Activated naive CD8-positive, alpha-beta T cell treated with anti-CD3 and anti-CD28 coated beads for 36 hours (primary cell): ENCODE results near the gene DNASE1L2. TPM values are rescaled to one million over a fixed set of nuclear protein-coding genes. Genes with fewer than 3 reads are reported as not detected.

Source experiments
- DNase-seq: peaks from one replicate; pipeline ENCODE4 v3.0.0; 2021
- H3K27ac Mint-ChIP-seq: one replicate; pipeline ENCODE4 v1.8.0; 2022; ENCODE audit warnings: mild to moderate bottlenecking, moderate library complexity, mixed read lengths
- H3K27me3 Mint-ChIP-seq: one replicate; pipeline ENCODE4 v1.8.0; 2022; ENCODE audit warnings: mild to moderate bottlenecking, mixed read lengths
- H3K36me3 Mint-ChIP-seq: one replicate; pipeline ENCODE4 v1.8.0; 2021; ENCODE audit warnings: mild to moderate bottlenecking, mixed read lengths
- H3K4me1 Mint-ChIP-seq: one replicate; pipeline ENCODE4 v1.8.0; 2021; ENCODE audit warnings: mixed read lengths
- H3K4me3 Mint-ChIP-seq: one replicate; pipeline ENCODE4 v1.8.0; 2022; ENCODE audit warnings: mild to moderate bottlenecking, moderate library complexity, mixed read lengths
- H3K9me3 Mint-ChIP-seq: one replicate; pipeline ENCODE4 v1.8.0; 2022; ENCODE audit warnings: mixed read lengths
- total RNA-seq, 2 experiments: library from RNA; stranded (reverse); gene quantifications; one replicate each; pipeline ENCODE4 v1.2.3, GENCODE V29; 2021

DNASE1L2 gene, protein sequence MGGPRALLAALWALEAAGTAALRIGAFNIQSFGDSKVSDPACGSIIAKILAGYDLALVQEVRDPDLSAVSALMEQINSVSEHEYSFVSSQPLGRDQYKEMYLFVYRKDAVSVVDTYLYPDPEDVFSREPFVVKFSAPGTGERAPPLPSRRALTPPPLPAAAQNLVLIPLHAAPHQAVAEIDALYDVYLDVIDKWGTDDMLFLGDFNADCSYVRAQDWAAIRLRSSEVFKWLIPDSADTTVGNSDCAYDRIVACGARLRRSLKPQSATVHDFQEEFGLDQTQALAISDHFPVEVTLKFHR
- under 1 TPM; 0.87 to 0.92 TPM for total RNA-seq

DNA sequence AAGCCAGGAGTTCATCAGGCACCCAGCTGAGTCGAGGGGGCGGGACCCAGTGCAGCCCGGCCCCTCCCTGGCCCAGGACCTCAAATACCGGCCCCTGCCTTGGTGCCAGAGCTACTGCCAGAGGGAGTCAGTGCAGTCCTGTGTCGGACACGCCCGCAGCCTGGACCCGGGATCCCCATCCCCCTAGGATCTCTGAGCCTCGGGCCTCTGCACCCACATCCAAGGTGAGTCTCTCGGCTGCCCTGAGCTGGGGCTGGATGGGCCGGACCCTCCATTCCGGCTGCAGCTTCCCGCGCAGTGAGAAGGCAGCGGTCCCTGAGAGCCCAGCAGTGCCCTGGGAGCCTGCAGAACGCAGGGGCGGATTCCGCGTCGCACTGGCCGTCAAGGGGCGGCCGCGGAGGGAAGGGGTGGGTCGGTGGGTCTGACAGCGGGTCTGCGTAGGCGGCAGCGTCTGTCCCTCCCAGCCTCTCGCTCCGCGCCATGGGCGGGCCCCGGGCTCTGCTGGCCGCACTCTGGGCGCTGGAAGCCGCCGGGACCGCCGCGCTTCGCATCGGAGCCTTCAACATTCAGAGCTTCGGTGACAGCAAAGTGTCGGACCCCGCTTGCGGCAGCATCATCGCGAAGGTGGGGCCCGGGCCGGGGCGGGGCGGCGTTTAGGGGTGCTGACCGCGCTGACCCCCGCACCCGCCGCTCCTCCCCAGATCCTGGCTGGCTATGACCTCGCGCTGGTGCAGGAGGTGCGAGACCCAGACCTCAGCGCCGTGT is at the start of gene DNASE1L2:
Gene DNASE1L2, plus strand, starts transcription at position 108 of the 765 bp plus-strand sequence. Its CDS starts 373 bp downstream, at position 481.
- peaks cover 4% of the 10 kb centered on the region for H3K27me3 Mint-ChIP-seq
- H3K36me3 Mint-ChIP-seq: peaks cover 7% of the 10 kb centered on the region
- H3K4me1 Mint-ChIP-seq: no peaks in the 10 kb centered on the region
- H3K4me3 Mint-ChIP-seq: no peak within 1 kb of the TSS
- DNase-seq: no peak
- H3K27ac Mint-ChIP-seq: no peak within 1 kb of the TSS
- H3K9me3 Mint-ChIP-seq: no peaks in the 10 kb centered on the region

DNA sequence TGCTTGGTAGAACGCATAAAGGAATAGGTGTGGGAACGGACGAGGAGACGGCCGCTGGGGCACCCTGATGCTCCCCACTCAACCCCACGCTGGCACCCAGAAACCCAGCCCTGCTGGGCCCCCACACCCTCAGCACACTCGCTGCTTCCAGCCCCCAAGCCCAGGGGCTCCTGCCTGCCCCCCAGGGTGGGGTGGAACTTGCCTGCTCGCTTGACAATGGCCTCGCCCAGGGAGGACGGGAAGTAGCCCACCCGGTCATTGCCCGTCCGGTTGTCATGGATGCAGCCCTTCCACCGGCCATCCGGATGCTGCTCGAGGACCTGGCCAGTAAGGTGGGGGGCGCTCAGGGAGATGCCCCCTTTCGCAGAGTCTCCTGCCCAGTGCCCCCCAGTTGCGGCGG is 49.7 kb upstream of the DNASE1L2 start:
- Mint-ChIP-seq H3K9me3 (no peaks in the 10 kb centered on the region), H3K36me3 (no peaks in the 10 kb centered on the region), H3K27ac (no peak overlapping the region), H3K27me3 (no peaks in the 10 kb centered on the region), H3K4me1 (no peaks in the 10 kb centered on the region), H3K4me3 (no peak overlapping the region)
- DNase-seq: no peak

DNA sequence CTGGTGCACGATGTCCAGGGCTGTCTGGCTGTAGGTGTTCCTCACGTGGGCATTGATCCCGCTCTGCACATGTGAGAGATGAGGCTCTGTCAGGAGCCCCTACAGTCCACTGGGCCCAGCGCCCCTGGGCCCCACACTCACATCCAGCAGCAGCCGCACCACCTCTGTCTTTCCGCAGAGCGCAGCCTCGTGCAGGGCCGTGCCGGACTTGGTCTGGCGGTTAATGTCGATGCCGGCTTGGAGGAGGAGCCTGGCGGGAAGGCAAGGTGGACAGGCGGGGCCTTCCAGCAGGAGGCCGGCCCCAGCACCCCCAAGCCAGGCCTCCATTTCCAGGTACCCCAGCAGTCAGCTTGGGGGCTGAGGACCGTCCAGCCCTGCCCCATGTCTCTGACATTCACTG is 49.0 kb upstream of the DNASE1L2 start:
- Mint-ChIP-seq H3K4me1 (no peaks in the 10 kb centered on the region), H3K27ac (no peak overlapping the region), H3K27me3 (no peaks in the 10 kb centered on the region), H3K9me3 (no peaks in the 10 kb centered on the region), H3K4me3 (no peak overlapping the region), H3K36me3 (no peaks in the 10 kb centered on the region)
- DNase-seq: no peak

DNA sequence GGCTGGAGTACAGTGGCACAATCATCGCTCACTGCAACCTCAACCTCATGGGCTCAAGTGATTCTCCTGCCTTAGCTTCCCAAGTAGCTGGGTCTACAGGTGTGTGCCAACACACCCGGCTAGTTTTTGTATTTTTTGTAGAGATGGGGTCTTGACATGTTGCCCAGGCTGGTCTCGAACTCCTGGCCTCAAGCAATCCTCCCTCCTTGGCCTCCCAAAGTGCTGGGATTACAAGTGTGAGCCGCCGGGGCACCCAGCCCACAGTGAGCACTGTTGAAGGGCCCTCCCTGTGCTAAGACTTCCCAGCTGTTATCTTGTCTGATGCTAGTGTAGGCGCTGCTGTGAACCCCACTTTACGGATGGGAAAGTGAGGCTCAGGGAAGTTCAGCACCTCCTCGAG is 47.8 kb upstream of the DNASE1L2 start:
- H3K9me3 Mint-ChIP-seq: no peaks in the 10 kb centered on the region
- H3K27ac Mint-ChIP-seq: no peak overlapping the region
- H3K4me1 Mint-ChIP-seq: no peaks in the 10 kb centered on the region
- H3K4me3 Mint-ChIP-seq: no peak overlapping the region
- H3K36me3 Mint-ChIP-seq: no peaks in the 10 kb centered on the region
- no peaks in the 10 kb centered on the region for H3K27me3 Mint-ChIP-seq
- DNase-seq: no peak

DNA sequence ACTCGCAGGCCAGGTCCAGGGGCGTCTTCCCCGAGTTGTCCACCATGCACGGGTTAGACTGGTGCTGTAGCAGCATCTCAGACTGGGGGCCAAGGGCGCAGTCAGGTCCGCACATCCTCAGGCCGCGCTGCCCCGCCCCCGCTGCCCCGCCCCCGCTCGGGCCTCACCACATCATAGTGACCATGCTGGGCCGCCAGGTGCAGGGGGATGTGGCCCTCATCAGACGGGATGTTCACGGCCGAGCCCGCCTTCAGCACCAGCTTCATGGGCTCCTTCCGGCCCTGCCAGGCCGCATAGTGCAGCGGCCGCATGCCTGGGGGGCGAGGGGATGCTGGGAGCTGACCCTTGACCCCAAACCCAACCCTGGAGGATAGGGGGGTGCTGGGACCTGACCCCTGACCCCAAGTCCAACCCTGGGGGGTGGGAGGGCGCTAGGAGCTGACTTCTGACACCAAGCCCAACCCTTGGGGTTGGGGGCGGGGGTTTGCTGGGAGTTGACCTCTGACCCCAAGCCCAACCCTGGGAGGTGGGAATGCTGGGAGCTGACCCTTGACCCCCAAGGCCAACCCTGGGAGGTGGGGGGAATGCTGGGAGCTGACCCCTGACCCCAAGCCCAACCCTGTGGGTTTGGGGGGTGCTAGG is 46.9 kb upstream of the DNASE1L2 start:
- Mint-ChIP-seq H3K4me1 (no peaks in the 10 kb centered on the region), H3K27ac (no peak overlapping the region), H3K36me3 (no peaks in the 10 kb centered on the region), H3K9me3 (no peaks in the 10 kb centered on the region), H3K27me3 (no peaks in the 10 kb centered on the region), H3K4me3 (no peak overlapping the region)
- no peak for DNase-seq

DNA sequence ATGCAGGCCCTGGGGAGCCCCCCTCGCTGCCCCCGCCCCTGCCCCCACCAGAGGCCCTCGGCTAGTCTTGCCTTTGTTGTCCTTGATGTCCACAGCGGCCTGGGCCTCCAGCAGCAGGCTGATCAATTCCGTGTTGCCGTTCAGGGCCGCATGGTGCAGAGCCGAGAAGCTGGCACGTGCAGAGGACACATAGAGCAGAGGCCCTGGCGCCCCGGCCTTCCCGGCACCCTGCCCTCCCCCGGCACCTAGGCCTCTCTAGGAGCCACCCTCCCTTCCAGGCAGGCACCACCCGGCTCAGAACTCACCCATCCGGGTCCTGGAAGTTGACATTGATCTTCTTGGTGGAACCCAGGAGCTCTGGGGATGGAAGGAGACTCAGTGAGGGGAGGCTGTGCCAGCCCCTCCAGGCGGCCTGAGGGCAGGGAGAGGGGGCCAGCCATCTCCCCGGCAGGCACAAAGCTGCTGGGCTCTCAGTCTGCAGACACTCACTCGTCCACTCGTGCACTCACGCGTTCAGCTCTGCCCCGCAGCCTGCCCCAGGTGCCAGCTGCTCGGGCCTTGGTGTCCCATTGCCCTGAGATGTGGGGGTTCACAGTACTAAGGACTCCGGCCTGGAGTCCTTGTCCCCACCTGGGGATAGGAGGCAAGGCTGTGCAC is 46.1 kb upstream of the DNASE1L2 start:
- H3K4me1 Mint-ChIP-seq: peaks cover 4% of the 10 kb centered on the region
- H3K36me3 Mint-ChIP-seq: no peaks in the 10 kb centered on the region
- DNase-seq: no peak
- H3K9me3 Mint-ChIP-seq: no peaks in the 10 kb centered on the region
- H3K27me3 Mint-ChIP-seq: peaks cover 7% of the 10 kb centered on the region
- H3K4me3 Mint-ChIP-seq: no peak overlapping the region
- H3K27ac Mint-ChIP-seq: no peak overlapping the region

DNA sequence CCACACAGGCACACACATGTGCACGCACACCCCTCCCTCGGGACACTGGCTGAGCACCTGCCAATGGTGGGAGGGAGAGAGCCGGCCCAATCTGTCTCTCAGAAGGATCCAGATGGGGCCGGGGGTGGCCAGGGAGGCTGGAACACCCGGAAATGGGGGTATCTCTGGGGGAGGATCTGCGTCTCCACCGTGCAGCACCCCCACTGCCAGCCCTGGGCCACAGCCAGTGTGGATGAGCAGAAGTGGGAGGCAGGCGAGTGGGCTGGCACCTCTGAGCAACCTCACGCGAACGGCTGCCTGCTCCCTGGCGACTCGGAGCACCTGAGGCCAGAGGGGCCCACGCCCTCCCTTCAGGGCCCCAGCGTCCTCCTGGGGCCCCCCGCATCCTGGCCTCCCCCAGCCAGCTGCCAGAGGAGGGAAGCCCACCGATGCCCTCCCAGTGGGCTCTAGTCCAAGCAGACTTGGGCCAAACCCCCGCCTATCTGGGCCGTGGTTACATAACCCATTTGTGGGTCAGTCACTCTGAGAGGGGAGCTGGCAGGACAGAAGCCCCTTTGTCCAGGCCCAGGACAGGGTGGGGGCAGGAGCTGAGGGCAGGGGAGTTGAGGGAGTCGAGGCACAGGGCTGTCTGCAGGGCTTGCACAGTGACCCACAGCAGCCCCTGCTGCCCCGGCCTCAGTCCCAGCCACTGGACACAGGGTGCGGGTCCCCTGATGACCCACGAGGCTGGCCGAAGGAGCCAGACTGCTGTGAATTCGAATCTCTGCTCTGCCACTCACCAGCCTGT is 45.4 kb upstream of the DNASE1L2 start:
- Mint-ChIP-seq H3K4me3 (no peak overlapping the region), H3K36me3 (no peaks in the 10 kb centered on the region), H3K9me3 (no peaks in the 10 kb centered on the region), H3K4me1 (peaks cover 4% of the 10 kb centered on the region), H3K27me3 (peaks cover 8% of the 10 kb centered on the region), H3K27ac (no peak overlapping the region)
- DNase-seq: no peak

DNA sequence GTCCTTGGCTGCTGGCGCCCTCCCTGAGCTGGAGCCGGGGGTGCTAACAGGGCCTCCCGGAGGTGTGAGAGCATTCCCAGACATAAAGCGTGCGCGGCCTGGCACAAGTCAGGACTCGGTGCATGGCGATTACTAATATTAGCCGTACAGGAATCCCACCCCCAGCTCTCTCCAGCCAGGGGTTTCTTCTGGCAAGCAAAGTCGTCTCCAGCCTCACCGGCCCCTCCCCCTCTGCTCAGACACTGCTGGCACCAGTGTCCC is 44.9 kb upstream of the DNASE1L2 start:
- no peaks in the 10 kb centered on the region for H3K9me3 Mint-ChIP-seq
- H3K36me3 Mint-ChIP-seq: no peaks in the 10 kb centered on the region

DNA sequence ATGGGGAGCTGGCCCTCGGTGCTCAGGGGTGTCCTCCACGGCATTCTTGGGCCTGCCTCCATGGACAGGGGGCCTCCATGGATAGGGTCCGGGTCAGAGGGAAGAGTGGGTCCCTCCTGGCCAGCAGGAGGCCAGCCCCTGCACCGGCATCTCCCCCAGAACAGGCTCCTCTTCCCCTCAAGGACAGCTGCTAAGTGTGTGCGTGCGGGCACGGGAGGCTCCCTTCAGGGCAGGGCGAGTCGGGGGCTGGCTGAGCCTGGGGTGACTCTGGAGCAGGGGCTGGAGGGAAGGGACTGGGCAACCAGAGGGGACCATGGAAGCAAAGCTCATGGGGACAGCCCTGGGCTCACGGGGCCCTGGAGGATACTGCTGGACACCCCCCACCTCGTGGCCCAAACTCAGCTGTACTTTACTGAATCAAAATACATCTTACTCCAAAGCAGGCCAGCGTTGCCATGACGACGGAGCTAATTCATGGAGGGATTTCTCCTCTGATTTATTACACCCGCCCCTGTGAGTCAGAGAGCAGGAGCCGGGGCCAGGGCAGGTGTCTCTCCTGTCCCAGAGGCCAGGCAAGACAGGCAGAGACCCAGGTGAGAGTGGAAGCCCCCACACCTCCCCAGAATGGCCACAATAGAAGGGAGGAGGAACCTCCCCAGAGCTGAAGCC is 41.9 kb upstream of the DNASE1L2 start:
- no peak overlapping the region for H3K4me3 Mint-ChIP-seq
- H3K27ac Mint-ChIP-seq: no peak overlapping the region
- H3K36me3 Mint-ChIP-seq: no peaks in the 10 kb centered on the region

More for the DNA sequence above, 44.9 kb upstream of the DNASE1L2 start:
- Mint-ChIP-seq H3K4me3 (no peak overlapping the region), H3K4me1 (peaks cover 4% of the 10 kb centered on the region), H3K27ac (no peak overlapping the region), H3K27me3 (peaks cover 8% of the 10 kb centered on the region)
- DNase-seq: no peak

DNA sequence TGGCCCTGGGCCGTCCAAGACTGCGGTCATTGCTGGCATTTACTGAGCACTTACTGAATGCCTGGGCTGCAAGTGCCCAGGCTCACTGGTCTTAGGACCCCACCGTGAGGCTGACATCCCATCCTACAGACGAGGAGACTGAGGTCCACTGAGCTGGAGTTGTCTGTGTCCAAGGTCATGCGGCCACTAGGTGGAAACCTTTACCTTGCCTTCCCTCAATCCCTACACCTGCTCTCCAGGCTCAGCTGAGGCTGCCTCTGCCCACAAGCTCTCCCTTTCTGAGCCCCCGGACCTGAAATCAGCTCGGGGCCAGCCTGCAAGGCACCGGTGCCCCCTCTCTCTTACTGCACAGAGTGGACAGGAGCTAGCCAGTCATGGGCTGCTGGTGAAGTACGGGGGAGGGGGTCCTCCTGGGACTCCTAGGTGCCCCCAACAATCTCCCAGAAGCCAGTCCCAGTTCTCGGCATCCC is 41.4 kb upstream of the DNASE1L2 start:
- peak; percentile 55 for DNase-seq
- Mint-ChIP-seq H3K27me3 (peaks cover 28% of the 10 kb centered on the region), H3K4me1 (peaks cover 4% of the 10 kb centered on the region), H3K4me3 (peak overlapping the region; percentile 18), H3K36me3 (no peaks in the 10 kb centered on the region), H3K27ac (no peak overlapping the region), H3K9me3 (no peaks in the 10 kb centered on the region)

More for the DNA sequence above, 41.9 kb upstream of the DNASE1L2 start:
- Mint-ChIP-seq H3K27me3 (peaks cover 28% of the 10 kb centered on the region), H3K9me3 (no peaks in the 10 kb centered on the region), H3K4me1 (peaks cover 4% of the 10 kb centered on the region)
- DNase-seq: peak; percentile 36

DNA sequence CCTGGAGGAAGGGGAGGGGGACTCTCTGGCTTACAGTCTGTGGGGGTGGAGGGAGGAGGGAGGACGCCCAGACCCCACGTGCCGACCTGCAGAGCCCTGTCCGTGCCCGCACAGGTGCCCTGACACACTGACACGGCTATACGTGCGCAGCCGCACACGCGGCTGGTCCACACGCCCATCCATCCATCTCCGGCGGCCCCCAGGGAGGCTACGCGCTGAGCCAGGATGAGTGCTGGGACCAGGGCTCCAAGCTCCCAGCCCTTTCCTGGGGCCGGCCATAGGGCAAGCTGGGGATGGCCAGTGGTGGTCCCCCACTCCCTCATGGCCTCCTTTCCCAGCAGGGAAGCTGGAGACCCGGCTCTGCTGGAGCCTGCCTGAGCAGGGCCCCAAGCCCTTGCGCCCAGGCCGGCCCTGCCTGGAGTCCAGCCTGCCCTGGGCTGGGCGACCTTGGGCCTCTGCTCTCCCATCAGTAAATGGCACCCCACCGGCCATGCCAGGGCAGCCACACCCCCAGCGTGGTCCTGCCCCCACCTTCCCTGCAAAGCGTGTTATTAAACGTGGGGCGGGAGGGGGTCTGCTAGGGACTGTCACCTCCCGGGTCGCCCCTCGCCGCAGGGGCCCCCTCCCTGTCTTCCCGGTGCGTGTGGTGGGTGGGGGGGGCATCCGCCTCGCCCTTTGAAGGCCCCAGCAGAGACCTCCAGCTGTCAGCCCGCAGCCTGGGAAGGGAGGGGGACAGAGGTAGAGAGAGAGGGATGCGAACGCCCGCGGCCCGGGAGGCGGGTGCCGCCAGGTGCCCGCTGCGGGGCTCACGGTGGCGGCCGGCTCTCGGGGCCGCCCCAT is 40.7 kb upstream of the DNASE1L2 start:
- H3K27me3 Mint-ChIP-seq: peaks cover 28% of the 10 kb centered on the region
- no peak overlapping the region for H3K27ac Mint-ChIP-seq
- H3K4me1 Mint-ChIP-seq: peaks cover 4% of the 10 kb centered on the region
- no peaks in the 10 kb centered on the region for H3K9me3 Mint-ChIP-seq
- DNase-seq: no peak
- peak overlapping the region; percentile 45 for H3K4me3 Mint-ChIP-seq
- H3K36me3 Mint-ChIP-seq: no peaks in the 10 kb centered on the region

DNA sequence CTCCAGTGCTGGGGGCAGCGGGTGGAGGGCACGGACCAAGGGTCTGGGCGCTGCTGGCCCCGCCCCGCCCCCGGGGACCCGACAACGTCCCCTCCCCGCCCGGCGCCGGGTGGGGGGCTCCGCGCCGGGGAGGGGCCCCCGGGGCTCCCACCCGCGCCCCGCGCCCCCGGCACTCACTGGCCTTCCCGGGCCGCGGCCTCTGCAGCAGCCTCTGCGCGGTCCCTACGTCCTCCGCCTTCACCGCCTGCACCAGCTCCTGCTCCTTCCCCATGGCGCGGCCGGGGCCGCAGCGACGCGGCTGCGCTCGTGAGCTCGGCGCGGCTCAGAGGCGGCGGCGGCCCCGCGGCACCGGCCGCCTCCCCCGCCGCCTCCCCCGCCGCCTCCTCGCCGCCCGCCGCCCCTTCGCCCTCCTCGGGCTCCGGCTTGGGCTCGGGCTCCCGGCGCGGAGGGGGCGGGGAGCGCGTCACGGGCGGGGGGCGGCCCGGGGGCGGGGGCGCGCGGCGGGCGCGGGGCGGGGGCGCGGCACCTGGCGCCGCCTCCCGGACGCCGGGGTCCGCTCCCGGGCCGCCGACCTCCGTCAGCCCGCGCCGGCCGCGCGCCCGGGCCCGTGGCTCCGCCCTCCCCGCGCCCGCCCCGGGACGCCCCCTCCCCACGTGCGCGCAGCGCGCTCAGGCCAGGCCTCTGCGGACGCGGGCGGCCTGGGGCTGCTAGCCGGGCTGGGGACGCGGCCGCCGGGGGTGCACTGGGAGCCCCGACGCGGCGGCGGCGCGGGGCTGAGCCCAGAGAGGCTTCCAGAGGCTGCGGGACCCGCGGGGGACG is 39.9 kb upstream of the DNASE1L2 start, which contains the start of gene CASKIN1:
Gene CASKIN1, minus strand, starts transcription at position 444 of the 819 bp plus-strand sequence. Its CDS starts 173 bp downstream, at position 271.
- DNase-seq: no peak
- Mint-ChIP-seq H3K4me3 (peak within 1 kb of the TSS; percentile 45), H3K27me3 (peaks cover 28% of the 10 kb centered on the region), H3K4me1 (peaks cover 4% of the 10 kb centered on the region), H3K27ac (no peak within 1 kb of the TSS), H3K9me3 (no peaks in the 10 kb centered on the region), H3K36me3 (no peaks in the 10 kb centered on the region)
